Measurements from ENCODE around the gene KCNJ14. TPM values are rescaled to one million over a fixed set of nuclear protein-coding genes. Genes with fewer than 3 reads are reported as not detected.

Gene KCNJ14
- 0.45 TPM for polyA plus RNA-seq (2012; ENCODE audit: missing spikeins)

GRCh38 chr19:48455171-48455907 lies at the start of gene KCNJ14:
Gene KCNJ14 (plus strand): TSS chr19:48455574. CDS start chr19:48461725, 6,151 bp downstream.
- DNase-seq (ENCODE audit: insufficient read length), result no peak
- no peak for TF ChIP-seq POLR2AphosphoS5 (IDR thresholded peaks at IDR 0.05; ENCODE audit: low read depth, low read length)
- no peak for TF ChIP-seq POLR2A (IDR thresholded peaks at IDR 0.05; ENCODE audit: low read depth, low read length)
- TF ChIP-seq TAF1 (IDR thresholded peaks at IDR 0.05; ENCODE audit: borderline replicate concordance, low read depth, low read length), result no peak
- FAIRE-seq, result no peak

DNA sequence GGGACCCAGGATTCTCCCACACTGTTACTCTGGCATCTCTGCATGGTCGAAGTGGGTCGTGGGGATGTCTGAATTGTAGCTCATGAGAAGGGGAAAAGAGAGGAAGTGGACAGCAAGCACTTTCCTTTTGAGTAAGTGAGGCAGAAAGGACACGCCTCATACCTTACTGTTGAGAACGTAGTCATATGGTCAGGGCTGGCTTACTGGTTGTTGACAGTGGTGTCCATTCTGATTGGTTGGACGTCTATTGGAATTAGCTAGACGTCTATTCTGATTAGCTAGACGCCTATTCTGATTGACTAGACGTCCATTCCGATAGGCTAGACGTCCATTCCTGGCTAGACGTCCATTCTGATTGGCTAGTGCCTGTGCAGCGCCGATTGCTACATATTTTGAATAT lies 49.5 kb upstream of the KCNJ14 start:
- DNase-seq (ENCODE audit: insufficient read length), result no peak
- peak; percentile 27 for FAIRE-seq
- TF ChIP-seq POLR2A (IDR thresholded peaks at IDR 0.05; ENCODE audit: low read depth, low read length), result no peak
- TF ChIP-seq POLR2AphosphoS5 (IDR thresholded peaks at IDR 0.05; ENCODE audit: low read depth, low read length), result no peak

DNA sequence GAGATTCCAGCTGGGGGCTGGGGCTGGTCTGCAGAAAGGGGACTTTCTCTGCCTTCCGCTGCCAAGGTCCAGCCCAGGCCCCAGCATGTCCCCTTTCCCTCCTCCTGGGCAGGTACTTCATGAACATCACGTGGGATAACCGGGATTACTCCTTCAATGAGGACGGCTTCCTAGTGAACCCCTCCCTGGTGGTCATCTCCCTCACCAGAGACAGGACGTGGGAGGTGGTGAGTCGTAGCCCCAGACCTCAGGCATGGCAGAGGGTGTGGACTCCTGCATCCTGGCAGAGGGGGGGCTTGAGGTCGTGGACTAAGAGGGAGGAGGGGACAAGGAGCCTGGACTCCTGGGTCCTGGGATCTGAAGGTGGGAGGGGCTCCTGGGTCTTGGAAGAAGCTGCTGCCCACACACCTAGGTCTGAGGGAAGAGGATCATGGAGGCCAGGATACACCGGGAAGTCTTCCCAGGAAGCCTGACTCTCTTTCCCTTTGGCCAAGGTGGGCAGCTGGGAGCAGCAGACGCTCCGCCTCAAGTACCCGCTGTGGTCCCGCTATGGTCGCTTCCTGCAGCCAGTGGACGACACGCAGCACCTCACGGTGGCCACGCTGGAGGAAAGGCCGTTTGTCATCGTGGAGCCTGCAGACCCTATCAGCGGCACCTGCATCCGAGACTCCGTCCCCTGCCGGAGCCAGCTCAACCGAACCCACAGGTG lies 41.3 kb upstream of the KCNJ14 start:
- FAIRE-seq (no peak), DNase-seq (ENCODE audit: insufficient read length) (no peak)
- no peak for TF ChIP-seq POLR2AphosphoS5 (IDR thresholded peaks at IDR 0.05; ENCODE audit: low read depth, low read length)
- no peak for TF ChIP-seq TAF1 (IDR thresholded peaks at IDR 0.05; ENCODE audit: borderline replicate concordance, low read depth, low read length)
- no peak for TF ChIP-seq POLR2A (IDR thresholded peaks at IDR 0.05; ENCODE audit: low read depth, low read length)

GRCh38 chr19:48415395-48415794 lies 40.0 kb upstream of the KCNJ14 start:
- FAIRE-seq (peak; percentile 65), DNase-seq (ENCODE audit: insufficient read length) (no peak)
- no peak for TF ChIP-seq POLR2AphosphoS5 (IDR thresholded peaks at IDR 0.05; ENCODE audit: low read depth, low read length)
- no peak for TF ChIP-seq TAF1 (IDR thresholded peaks at IDR 0.05; ENCODE audit: borderline replicate concordance, low read depth, low read length)
- TF ChIP-seq POLR2A (IDR thresholded peaks at IDR 0.05; ENCODE audit: low read depth, low read length), result no peak

DNA sequence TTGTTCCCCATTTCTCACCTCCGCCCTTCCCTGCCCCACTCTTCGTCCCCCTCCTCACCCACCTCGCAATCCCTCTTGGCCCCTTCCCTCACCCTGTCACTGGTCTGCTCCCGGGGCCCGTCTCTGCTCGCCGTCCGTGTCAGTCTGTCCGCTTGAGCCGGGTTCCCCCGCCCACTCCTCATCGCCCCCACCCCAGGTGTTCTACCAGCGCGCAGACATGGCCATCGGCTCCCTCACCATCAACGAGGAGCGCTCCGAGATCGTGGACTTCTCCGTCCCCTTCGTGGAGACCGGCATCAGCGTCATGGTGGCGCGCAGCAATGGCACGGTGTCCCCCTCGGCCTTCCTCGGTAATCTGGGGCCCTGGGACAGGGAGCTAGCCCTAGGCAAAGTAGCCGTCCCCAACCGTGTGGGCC lies 39.6 kb upstream of the KCNJ14 start:
- FAIRE-seq (no peak), DNase-seq (ENCODE audit: insufficient read length) (no peak)
- TF ChIP-seq POLR2AphosphoS5 (IDR thresholded peaks at IDR 0.05; ENCODE audit: low read depth, low read length) (no peak), POLR2A (IDR thresholded peaks at IDR 0.05; ENCODE audit: low read depth, low read length) (no peak), TAF1 (IDR thresholded peaks at IDR 0.05; ENCODE audit: borderline replicate concordance, low read depth, low read length) (no peak)

- DNase-seq (ENCODE audit: insufficient read length), result no peak
- FAIRE-seq, result no peak
- TF ChIP-seq TAF1 (IDR thresholded peaks at IDR 0.05; ENCODE audit: borderline replicate concordance, low read depth, low read length), result no peak
- no peak for TF ChIP-seq POLR2A (IDR thresholded peaks at IDR 0.05; ENCODE audit: low read depth, low read length)
- no peak for TF ChIP-seq POLR2AphosphoS5 (IDR thresholded peaks at IDR 0.05; ENCODE audit: low read depth, low read length)
Observed at GRCh38 chr19:48417421-48417820, 38.0 kb upstream of the KCNJ14 start.

DNA sequence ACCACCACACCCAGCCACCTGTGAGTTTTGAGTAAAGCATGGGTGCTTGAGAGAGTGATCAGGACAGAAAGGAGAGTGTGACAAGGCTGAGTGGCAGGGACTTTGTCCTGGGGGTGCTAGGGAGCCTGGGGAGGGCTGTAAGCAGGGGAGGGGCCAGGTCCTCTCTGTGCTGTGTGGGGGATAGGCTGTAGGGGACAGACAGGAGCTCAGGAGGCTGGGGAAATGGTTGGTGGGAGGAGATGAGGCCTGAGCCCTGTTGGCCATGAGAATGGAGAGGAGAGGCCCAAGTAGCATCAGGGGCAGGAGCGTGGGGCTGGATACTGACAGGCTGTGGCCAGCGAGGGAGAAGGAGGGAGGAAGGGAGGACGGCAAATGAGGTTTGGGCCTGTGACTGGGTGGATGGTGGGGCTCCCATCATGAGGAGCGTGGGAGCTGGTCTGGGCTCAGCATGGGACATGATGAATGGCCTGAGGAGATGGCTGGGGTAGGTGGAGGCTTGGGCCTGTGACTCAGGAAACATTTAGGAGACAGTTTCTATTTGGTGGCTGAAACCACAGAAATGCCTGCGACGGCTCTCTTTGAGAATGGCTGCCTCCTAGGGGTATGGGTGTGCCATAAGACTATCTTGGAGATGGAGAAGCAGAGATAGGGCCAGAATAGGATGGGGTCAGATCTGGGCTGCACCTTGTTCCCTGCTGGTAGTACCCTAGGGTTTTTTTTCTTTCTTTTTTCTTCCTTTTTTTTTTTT lies 36.9 kb upstream of the KCNJ14 start:
- FAIRE-seq (no peak), DNase-seq (ENCODE audit: insufficient read length) (no peak)

GRCh38 chr19:48419158-48419920 lies 36.0 kb upstream of the KCNJ14 start:
- no peak for FAIRE-seq
- DNase-seq (ENCODE audit: insufficient read length), result peak; percentile 70
- TF ChIP-seq POLR2A (IDR thresholded peaks at IDR 0.05; ENCODE audit: low read depth, low read length) (no peak), TAF1 (IDR thresholded peaks at IDR 0.05; ENCODE audit: borderline replicate concordance, low read depth, low read length) (no peak), POLR2AphosphoS5 (IDR thresholded peaks at IDR 0.05; ENCODE audit: low read depth, low read length) (no peak)

More for the DNA sequence above, 36.9 kb upstream of the KCNJ14 start:
- no peak for TF ChIP-seq POLR2AphosphoS5 (IDR thresholded peaks at IDR 0.05; ENCODE audit: low read depth, low read length)
- TF ChIP-seq POLR2A (IDR thresholded peaks at IDR 0.05; ENCODE audit: low read depth, low read length), result no peak
- TF ChIP-seq TAF1 (IDR thresholded peaks at IDR 0.05; ENCODE audit: borderline replicate concordance, low read depth, low read length), result no peak

DNA sequence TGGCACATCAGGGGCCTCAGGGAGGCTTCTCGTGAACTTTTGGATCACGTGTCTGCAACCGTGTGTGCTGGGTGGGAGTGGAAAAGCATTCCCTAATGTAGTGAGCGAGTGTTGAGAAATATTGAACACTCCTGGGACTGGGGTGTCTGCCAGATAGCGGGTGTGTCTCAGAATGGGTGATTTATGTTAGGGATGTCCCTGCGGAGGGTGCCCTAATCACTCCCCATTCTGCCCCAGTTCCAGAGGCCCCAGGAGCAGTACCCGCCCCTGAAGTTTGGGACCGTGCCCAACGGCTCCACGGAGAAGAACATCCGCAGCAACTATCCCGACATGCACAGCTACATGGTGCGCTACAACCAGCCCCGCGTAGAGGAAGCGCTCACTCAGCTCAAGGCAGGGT lies 33.8 kb upstream of the KCNJ14 start:
- FAIRE-seq, result no peak
- DNase-seq (ENCODE audit: insufficient read length), result no peak
- TF ChIP-seq POLR2AphosphoS5 (IDR thresholded peaks at IDR 0.05; ENCODE audit: low read depth, low read length), result no peak
- no peak for TF ChIP-seq TAF1 (IDR thresholded peaks at IDR 0.05; ENCODE audit: borderline replicate concordance, low read depth, low read length)
- TF ChIP-seq POLR2A (IDR thresholded peaks at IDR 0.05; ENCODE audit: low read depth, low read length), result no peak

DNA sequence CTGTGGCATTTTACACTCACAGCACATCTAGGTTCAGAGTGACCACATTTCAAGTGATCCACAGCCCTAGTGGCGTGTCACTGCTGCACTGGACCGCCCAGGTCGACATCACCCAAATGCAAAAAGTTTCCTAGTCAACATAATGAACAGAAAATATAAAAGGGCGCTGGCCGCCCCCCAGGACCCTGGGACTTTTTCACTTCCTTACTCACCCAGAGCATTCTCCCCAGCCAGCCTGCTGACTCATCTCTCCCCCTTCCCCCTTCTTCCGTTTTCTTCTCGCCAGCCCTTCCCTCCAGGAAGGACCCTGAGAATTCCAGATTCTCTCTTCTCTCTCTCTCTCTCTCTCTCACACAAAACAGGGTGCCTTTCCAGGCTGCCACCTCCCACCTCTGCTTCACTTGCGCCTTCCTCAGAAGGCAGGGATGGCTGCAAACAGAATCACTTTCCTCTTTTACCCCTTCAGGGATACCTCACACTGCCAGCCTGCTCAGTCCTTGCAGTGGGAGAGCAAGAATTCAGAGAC lies 30.6 kb upstream of the KCNJ14 start:
- DNase-seq (ENCODE audit: insufficient read length), result no peak
- no peak for TF ChIP-seq POLR2A (IDR thresholded peaks at IDR 0.05; ENCODE audit: low read depth, low read length)
- no peak for TF ChIP-seq POLR2AphosphoS5 (IDR thresholded peaks at IDR 0.05; ENCODE audit: low read depth, low read length)
- no peak for TF ChIP-seq TAF1 (IDR thresholded peaks at IDR 0.05; ENCODE audit: borderline replicate concordance, low read depth, low read length)
- no peak for FAIRE-seq

All from GM12892 (cell line).